Urinary bladder (tissue), 4 donors: Measurements from ENCODE around the gene C12orf75. TPM values are rescaled to one million over a fixed set of nuclear protein-coding genes. Genes with fewer than 3 reads are reported as not detected.
"Not testable (repeated sequence)": the region's sequence is repeated elsewhere in the genome, so short reads cannot be mapped to it uniquely, and the experiment has no call there.

Experiments
- DNase-seq: peaks from one replicate; pipeline ENCODE4 v3.0.0-alpha.2; 2015; ENCODE audit errors: extremely low spot score
- H3K27ac ChIP-seq: one replicate; pipeline ENCODE4 v1.5.1; 2013; ENCODE audit warnings: low read depth, mild to moderate bottlenecking, moderate library complexity
- H3K36me3 ChIP-seq: one replicate; pipeline ENCODE4 v1.6.1; 2013; ENCODE audit warnings: mild to moderate bottlenecking, moderate library complexity; ENCODE audit not compliant: insufficient read depth
- H3K4me1 ChIP-seq: one replicate; pipeline ENCODE4 v1.6.1; 2013; ENCODE audit warnings: mild to moderate bottlenecking, moderate library complexity; ENCODE audit not compliant: insufficient read depth
- H3K4me3 ChIP-seq: one replicate; pipeline ENCODE4 v1.5.1; 2013; ENCODE audit warnings: low read depth, low read length
- WGBS: extraction: QIAGEN DNeasy Blood & Tissue Kit; methylation state at CpG from one replicate; pipeline ENCODE4 v1.1.7; 2013; 5-methylcytosine and 5-hydroxymethylcytosine counted together
- polyA plus RNA-seq: library from polyadenylated mRNA; stranded (reverse); fragments of 200-250 nt; gene quantifications from one replicate; pipeline ENCODE4 v1.2.3, GENCODE V29; 2013
- total RNA-seq: library from RNA; depleted of rRNA; stranded (reverse); fragments of >200 nt; gene quantifications from one replicate; pipeline ENCODE4 v1.2.3, GENCODE V29; 2014
- donor health status: healthy with polysubstance abuse.
- donor health status: healthy.

C12orf75 gene
- total and polyA plus RNA-seq, 2 donors, result 4.2 to 21.7 TPM

DNA sequence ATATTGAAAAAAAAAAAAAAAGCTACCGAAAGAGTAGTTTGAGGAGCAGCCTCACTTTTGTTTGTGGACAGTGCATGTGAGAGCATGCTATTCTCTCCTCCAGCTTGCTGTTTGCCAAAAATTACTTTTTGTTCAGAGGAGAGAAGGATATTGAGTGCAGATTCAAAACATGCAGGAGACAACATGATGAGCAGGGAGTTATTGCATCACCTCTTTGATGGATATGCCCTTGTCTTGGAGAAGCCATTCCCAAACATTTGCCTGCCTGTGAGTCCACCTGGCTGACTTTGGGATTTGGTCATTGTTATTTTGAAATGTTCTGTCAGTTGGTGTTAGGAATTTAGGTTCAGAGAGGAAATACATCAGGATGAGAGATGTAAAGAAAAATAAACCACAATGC, 2.4 kb downstream of the C12orf75 start:
- H3K4me1 ChIP-seq, result no peaks in the 10 kb centered on the region
- DNase-seq, result no peak
- H3K4me3 ChIP-seq, result no peak overlapping the region
- no peak overlapping the region for H3K27ac ChIP-seq
- H3K36me3 ChIP-seq, result no peaks in the 10 kb centered on the region
- WGBS, result 85% methylated on average over 1 of the region's 1 CpG

DNA sequence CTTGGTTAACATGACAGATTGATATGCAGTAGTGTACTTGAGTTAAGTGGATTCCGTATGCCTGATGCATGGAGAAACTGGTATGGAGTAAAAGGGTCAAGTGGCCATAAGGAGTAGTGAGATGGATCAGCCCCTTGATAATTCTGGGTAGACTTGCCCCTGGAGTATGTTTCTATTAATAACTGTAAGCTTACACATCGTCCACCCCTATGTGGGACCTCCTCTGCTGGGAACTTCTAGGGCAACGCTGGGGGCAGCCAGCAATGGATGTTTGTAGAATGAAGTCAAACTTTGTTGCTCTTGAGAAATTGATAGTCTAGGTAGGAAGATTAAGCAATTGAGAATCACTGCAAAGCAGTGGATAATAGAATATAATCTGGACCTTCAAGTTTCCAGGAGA, 3.5 kb downstream of the C12orf75 start:
- H3K4me1 ChIP-seq, result no peaks in the 10 kb centered on the region
- DNase-seq, result no peak
- H3K27ac ChIP-seq, result no peak overlapping the region
- H3K4me3 ChIP-seq, result no peak overlapping the region
- 55% methylated on average over 3 of the region's 3 CpGs for WGBS
- no peaks in the 10 kb centered on the region for H3K36me3 ChIP-seq

DNA sequence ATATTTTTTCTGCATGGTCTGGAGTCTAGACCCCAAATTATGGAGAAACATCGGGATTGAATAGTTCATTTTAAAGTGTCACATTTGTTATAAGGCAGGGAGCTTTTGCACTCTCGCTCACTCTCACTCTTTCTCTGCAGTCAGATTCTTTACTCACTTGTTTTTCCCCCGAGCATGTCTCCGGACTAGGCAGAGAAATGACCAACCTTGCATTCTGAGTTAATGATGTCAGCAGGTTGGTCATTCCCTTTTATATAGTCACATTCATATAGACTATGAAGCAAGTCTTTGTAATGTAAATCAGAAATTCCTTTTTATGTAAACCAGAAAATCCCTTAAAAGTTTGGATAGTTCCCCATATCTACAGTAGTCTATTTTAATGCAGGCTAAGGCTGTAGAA, 4.1 kb downstream of the C12orf75 start:
- H3K4me3 ChIP-seq, result no peak overlapping the region
- H3K4me1 ChIP-seq, result no peaks in the 10 kb centered on the region

DNA sequence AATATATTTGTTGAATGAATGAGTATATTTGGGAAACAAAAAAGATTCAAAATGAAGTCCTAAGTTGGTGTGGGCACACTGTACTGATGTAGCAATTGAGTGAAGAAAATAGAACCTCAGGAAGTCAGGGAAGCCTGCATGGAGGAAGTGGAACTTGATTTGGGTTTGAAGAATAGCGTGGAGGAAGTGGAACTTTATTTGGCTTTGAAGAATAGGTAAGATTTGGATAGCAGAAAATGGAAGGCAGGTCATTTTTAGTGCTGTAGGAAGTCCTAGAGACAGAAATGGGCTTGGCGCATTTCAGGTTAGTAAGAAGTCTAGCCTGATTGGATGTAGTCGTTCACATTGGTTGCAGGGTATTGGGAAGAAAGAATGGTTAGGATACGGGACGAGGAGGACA, 5.4 kb downstream of the C12orf75 start:
- Histone ChIP-seq H3K4me3 (no peak overlapping the region), H3K4me1 (no peaks in the 10 kb centered on the region), H3K36me3 (no peaks in the 10 kb centered on the region), H3K27ac (no peak overlapping the region)
- WGBS, result 91% methylated on average over 5 of the region's 5 CpGs
- no peak for DNase-seq

More for the DNA sequence above, 4.1 kb downstream of the C12orf75 start:
- no peak for DNase-seq
- Histone ChIP-seq H3K36me3 (no peaks in the 10 kb centered on the region), H3K27ac (no peak overlapping the region)
- WGBS, result 78% methylated on average over 4 of the region's 4 CpGs

DNA sequence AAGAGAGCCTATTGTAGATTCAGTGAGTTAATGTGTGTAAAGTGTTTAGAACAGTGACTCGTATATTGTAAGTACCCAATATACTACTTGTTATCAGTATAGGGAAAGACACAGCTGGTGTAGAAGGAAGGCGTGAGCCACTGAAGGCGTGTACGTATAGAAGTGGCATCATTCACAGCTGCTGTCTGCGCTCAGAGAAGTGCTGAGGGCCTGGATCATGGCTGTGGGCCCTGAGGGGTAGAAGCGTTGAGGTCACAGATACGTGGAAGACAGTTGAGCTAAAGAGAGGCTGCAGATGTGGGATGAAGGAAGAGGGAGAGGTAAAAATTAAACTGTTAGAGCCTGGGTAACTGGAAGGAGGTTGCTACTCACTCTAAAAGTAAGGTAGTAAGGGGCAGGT, 5.9 kb downstream of the C12orf75 start:
- Histone ChIP-seq H3K4me1 (no peaks in the 10 kb centered on the region), H3K27ac (no peak overlapping the region), H3K36me3 (no peaks in the 10 kb centered on the region), H3K4me3 (no peak overlapping the region)
- DNase-seq, result no peak
- 92% methylated on average over 7 of the region's 7 CpGs for WGBS

DNA sequence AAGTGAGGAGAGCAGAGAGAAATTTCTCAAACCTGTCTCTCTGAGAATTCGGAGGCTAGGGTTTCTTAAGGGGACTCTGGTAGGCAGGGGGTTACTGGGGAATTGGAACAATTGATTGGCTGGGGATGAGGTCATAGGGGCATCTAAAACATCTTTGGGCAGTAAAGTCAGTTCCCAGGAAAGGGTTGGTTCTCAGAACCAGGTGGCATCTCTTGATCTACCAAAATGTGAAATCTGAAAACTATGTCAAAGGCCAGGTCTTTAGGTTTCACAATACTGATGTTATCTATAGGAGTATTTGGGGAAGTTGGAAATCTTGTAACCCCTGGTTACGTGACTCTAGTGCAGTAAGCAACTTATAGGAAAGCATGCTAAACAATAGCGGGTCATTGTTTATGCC, 6.9 kb downstream of the C12orf75 start:
- Histone ChIP-seq H3K27ac (no peak overlapping the region), H3K4me3 (no peak overlapping the region), H3K36me3 (no peaks in the 10 kb centered on the region), H3K4me1 (no peaks in the 10 kb centered on the region)
- no peak for DNase-seq
- 89% methylated on average over 3 of the region's 3 CpGs for WGBS

DNA sequence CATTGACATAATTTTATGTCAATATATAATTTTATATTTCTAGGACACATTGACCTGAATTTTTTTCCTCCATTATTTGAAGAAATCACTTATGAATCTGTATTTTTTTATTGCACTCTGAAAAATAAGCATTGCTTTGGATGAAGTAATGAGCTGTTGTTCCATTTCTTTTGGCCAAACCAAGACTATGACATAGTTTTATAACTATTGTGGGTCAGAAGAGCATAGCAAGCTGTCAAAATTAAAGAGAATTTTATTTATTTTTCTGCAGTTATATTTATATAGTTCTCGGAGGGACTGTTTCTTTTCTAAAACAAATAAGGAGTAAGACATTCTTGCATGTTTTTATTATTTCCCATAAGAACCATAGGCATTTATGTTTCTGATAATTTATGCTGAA, 8.5 kb downstream of the C12orf75 start:
- WGBS, result 43% methylated on average over 1 of the region's 1 CpG
- DNase-seq, result no peak
- Histone ChIP-seq H3K4me3 (no peak overlapping the region), H3K27ac (no peak overlapping the region), H3K4me1 (no peaks in the 10 kb centered on the region), H3K36me3 (no peaks in the 10 kb centered on the region)

DNA sequence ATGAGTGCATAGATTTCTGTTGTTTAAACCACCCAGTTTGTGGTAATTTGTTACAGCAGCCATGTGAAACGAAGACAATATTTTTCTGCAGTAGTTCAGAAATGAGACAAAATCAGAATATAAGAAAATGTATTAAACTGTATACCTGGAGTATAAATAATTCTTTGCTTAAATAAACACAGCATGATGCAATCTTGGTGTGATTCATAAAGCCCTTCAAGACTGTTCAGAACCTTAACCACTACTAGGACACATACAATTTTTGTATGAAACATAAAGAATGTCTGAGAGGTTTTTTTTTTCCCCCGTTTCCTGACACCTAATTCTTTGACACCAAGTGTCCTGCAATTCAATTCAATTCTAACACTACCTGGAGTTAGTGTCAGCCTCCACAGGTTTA, 10.5 kb downstream of the C12orf75 start:
- H3K4me3 ChIP-seq, result no peak overlapping the region
- no peaks in the 10 kb centered on the region for H3K4me1 ChIP-seq
- no peaks in the 10 kb centered on the region for H3K36me3 ChIP-seq
- H3K27ac ChIP-seq, result no peak overlapping the region
- DNase-seq, result no peak
- WGBS, result 99% methylated on average over 2 of the region's 2 CpGs

DNA sequence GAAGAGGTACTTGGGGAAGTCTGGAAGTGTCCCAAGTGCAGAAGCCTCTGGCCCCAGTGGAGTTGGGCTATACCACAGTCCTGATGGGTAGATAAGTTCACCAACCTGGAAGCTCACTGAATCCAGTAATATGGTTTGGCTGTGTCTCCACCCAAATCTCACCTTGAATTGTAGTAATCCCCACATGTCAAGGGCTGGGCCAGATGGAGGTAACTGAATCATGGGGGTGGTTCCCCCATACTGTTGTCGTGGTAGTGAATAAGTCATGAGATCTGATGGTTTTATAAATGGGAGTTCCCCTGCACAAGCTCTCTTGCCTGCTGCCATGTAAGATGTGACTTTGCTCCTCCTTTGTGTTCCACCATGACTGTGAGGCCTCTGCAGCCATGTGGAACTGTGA, 11.1 kb downstream of the C12orf75 start:
- H3K36me3 ChIP-seq, H3K4me1 ChIP-seq, H3K27ac ChIP-seq, H3K4me3 ChIP-seq, DNase-seq: not testable (repeated sequence)
- 95% methylated on average over 1 of the region's 1 CpG for WGBS

DNA sequence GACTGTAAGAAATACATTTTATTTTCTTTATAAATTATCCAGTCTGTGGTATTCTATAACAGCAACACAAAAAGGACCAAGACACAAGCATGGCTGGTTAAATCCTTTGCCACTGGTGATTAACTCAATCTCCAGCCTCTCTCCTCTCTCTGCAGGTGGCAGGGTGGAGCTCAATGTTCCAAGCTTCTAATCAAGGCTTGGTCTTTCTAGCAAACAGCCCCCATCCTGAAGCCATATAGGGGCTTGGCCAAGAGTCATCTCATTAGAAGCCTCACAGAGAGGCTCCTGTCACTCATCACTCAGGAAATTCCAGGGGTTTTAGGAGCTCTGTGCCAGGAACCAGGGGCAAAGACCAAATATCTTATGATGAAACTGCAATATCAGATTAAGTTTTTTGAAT, 12.0 kb downstream of the C12orf75 start:
- no peak overlapping the region for H3K4me3 ChIP-seq
- H3K4me1 ChIP-seq, result no peaks in the 10 kb centered on the region
- DNase-seq, result no peak
- H3K36me3 ChIP-seq, result no peaks in the 10 kb centered on the region
- H3K27ac ChIP-seq, result no peak overlapping the region

DNA sequence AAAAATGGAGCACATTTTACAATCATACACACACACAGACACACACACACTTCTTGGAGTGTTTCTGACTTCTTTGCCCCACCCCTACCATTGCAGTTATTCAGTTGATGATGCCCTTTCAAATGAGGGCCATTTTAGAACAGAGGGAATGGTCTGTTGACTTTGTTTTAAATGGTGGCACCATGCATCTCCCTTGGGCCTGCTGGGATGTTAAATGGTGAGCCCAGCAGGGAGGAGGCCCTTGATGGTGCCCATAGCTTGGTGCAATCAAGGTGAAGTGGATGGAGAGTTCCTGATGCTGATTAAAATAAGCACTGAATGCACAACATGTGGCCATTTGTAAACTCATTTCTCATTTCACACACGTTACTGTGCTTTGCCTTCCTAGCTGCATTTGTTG, 13.3 kb downstream of the C12orf75 start:
- no peak for DNase-seq
- H3K36me3 ChIP-seq, result no peaks in the 10 kb centered on the region
- no peak overlapping the region for H3K4me3 ChIP-seq
- no peak overlapping the region for H3K27ac ChIP-seq
- WGBS, result 93% methylated on average over 1 of the region's 1 CpG
- no peaks in the 10 kb centered on the region for H3K4me1 ChIP-seq

DNA sequence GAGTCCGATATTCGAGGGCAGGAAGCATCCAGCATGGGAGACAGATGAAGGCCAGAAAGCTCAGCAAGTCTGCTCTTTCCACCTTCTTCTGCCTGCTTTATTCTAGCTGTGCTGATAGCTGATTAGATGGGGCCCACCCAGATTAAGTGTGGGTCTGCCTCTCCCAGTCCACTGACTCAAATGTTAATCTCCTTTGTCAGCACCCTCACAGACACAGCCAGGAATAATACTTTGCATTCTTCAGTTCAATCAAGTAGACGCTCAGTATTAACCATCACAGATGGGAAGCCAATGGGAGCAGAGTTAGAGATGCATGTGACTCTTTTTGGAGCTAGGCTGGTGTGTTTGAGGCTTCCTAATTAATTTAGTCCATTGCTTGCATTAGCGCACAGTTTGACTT, 17.0 kb downstream of the C12orf75 start:
- H3K4me3 ChIP-seq, result no peak overlapping the region
- 72% methylated on average over 4 of the region's 4 CpGs for WGBS
- H3K27ac ChIP-seq, result no peak overlapping the region
- no peaks in the 10 kb centered on the region for H3K4me1 ChIP-seq
- DNase-seq, result no peak
- no peaks in the 10 kb centered on the region for H3K36me3 ChIP-seq

DNA sequence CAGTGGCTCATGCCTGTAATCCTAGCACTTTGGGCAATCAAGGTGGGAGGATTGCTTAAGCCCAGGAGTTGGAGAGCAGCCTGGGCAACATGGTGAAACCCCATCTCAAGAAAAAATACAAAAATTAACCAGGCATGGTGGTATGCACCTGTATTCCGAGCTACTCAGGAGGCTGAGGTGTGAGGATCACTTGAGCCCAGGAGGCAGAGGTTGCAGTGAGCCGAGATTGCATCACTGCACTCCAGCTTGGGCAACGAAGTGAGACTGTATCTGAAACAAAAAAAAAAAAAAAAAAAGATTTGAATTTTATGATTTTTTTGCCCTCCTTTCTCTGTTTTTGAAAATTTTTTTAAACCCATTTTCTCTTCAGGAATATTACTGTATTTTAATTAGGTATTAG, 17.7 kb downstream of the C12orf75 start:
- no peaks in the 10 kb centered on the region for H3K36me3 ChIP-seq
- H3K4me3 ChIP-seq, result no peak overlapping the region
- 92% methylated on average over 3 of the region's 3 CpGs for WGBS
- H3K27ac ChIP-seq, result no peak overlapping the region
- no peak for DNase-seq
- no peaks in the 10 kb centered on the region for H3K4me1 ChIP-seq

DNA sequence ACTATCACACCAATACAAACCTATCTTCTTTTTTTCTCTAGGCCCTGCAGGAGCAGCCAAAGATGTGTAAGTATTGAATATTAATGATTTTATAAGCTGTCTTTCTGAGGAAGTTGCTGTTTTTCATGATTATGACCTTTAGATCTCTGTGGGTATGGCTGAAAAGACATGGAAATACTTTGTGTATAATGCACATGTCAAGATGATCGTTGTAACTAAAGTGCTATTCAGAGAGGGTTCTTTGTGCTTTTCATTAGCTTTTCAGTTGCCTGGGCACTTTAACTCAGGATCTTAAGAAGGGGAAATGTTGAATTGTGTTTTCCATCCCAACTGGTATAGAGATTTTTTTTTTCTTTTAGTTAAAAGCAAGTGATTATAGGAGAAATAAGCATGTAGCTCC, 18.1 kb downstream of the C12orf75 start:
- Histone ChIP-seq H3K36me3 (no peaks in the 10 kb centered on the region), H3K27ac (no peak overlapping the region), H3K4me3 (no peak overlapping the region), H3K4me1 (peaks cover 2% of the 10 kb centered on the region)
- DNase-seq, result no peak
- 69% methylated on average over 1 of the region's 1 CpG for WGBS

DNA sequence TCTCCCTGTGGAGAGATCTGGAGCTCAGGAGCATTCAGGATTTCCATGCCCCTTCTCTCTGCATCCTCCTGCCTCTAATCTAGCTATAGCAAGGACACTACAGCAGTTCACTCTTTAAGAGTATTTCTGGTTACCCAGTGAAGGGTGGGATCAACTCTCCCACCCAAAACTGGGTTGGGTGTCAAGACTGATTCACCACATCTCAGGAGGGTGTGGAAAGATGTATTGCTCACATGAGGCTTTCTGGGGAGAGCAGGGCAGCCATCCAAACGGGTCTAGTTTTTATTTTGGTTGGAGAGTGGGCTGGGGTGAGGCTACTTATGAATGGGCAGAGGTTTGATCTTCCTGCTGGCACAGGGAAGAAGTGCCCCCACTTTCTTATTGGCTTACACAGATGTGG, 18.6 kb downstream of the C12orf75 start:
- Histone ChIP-seq H3K36me3 (no peaks in the 10 kb centered on the region), H3K4me3 (no peak overlapping the region), H3K4me1 (peaks cover 2% of the 10 kb centered on the region), H3K27ac (no peak overlapping the region)
- 64% methylated on average over 1 of the region's 1 CpG for WGBS
- no peak for DNase-seq
